Measurements from ENCODE around the gene SEMA3B. TPM values are rescaled to one million over a fixed set of nuclear protein-coding genes. Genes with fewer than 3 reads are reported as not detected.
A peak's percentile ranks its signal among the peaks of the same experiment; 100 is the strongest.

Gene SEMA3B
- total RNA-seq, 1 experiment from 2014 or later: 6.4 TPM

- Histone ChIP-seq H3T11ph (ENCODE audit: low read length) (no peak overlapping the region), H2AFZ (ENCODE audit: low read length) (no peak overlapping the region), H3K23ac (ENCODE audit: insufficient read length, low read depth, low read length) (no peak overlapping the region), H2BK12ac (ENCODE audit: insufficient read length, low read depth, low read length) (no peak overlapping the region), H3K79me1 (ENCODE audit: insufficient read depth, low read depth, low read length, poor library complexity, severe bottlenecking) (peaks cover 11% of the 10 kb centered on the region), H4K91ac (ENCODE audit: insufficient read length, low read depth, low read length) (no peak overlapping the region), H2BK120ac (ENCODE audit: low read depth, low read length, poor library complexity, severe bottlenecking) (no peak overlapping the region), H3K9ac (ENCODE audit: extremely low read depth, insufficient read length, low read length) (no peak overlapping the region), H2BK15ac (ENCODE audit: low read depth, low read length) (no peak overlapping the region), H3K4ac (ENCODE audit: low read depth, low read length) (no peak overlapping the region), H3K56ac (ENCODE audit: insufficient read length, low read depth, low read length) (no peak overlapping the region), H4K8ac (replicated peaks; ENCODE audit: insufficient read length, low read depth, low read length) (no peak overlapping the region), H2BK5ac (ENCODE audit: insufficient read length, low read length) (no peak overlapping the region), H3K23me2 (ENCODE audit: insufficient read length, low read depth, low read length, poor library complexity, severe bottlenecking) (no peaks in the 10 kb centered on the region), H4K5ac (ENCODE audit: insufficient read length, low read depth, low read length) (no peak overlapping the region), H3K18ac (ENCODE audit: insufficient read length, low read depth, low read length) (no peak overlapping the region), H3K9me3 (ENCODE audit: control insufficient read depth, low read depth, low read length) (no peaks in the 10 kb centered on the region), H3K27ac (ENCODE audit: insufficient read length, low read depth, low read length) (no peak overlapping the region), H3K4me2 (ENCODE audit: insufficient read depth, insufficient read length, low read length) (no peak overlapping the region), H2AK5ac (ENCODE audit: insufficient read length, low read length) (no peak overlapping the region), H3K79me2 (ENCODE audit: insufficient read depth, low read length) (peaks cover 17% of the 10 kb centered on the region; the same call in 1 of the 2 replicates), H3K27me3 (ENCODE audit: insufficient read depth, low read length) (no peaks in the 10 kb centered on the region), H3K14ac (ENCODE audit: insufficient read depth, low read length) (no peak overlapping the region), H2BK20ac (ENCODE audit: low read depth, low read length, poor library complexity, severe bottlenecking) (no peak overlapping the region), H3K4me1 (ENCODE audit: insufficient read depth, low read length) (no peaks in the 10 kb centered on the region), H4K20me1 (ENCODE audit: control insufficient read depth, insufficient read depth, insufficient read length) (peaks cover 3% of the 10 kb centered on the region)
- no peak for TF ChIP-seq CTCF (conservative IDR thresholded peaks at IDR 0.05)
- no CpG with 5 or more reads among the region's 3 CpGs for WGBS (ENCODE audit: extremely low coverage, insufficient read length, low lambda C conversion rate)
- Mint-ChIP-seq H3K27ac (peak overlapping the region; percentile 48 to 92 (median 76); a peak in 5 of 7 replicates), H3K4me3 (no peak overlapping the region), H3K4me1 (peaks cover 37 to 44% of the 10 kb centered on the region in 2 experiments), H3K36me3 (ENCODE audit: insufficient read depth in 1 of 3, low read depth in 3 of 3) (peaks cover 7 to 42% (median 34%) of the 10 kb centered on the region in 3 experiments), H3K27me3 (ENCODE audit: low read depth) (no peaks in the 10 kb centered on the region), H3K9me3 (no peaks in the 10 kb centered on the region)
- DNase-seq: no peak
Observed at GRCh38 chr3:50248387-50248786, 20.6 kb upstream of the SEMA3B start.
